Type B pancreatic cell (in vitro differentiated cells): ENCODE results near the gene ZBTB42. TPM values are rescaled to one million over a fixed set of nuclear protein-coding genes. Genes with fewer than 3 reads are reported as not detected.

ENCODE experiments used
- DNase-seq: peaks from one replicate; pipeline ENCODE4 v3.0.0; 2021; ENCODE audit warnings: mixed read lengths; ENCODE audit not compliant: unreplicated experiment; ENCODE audit errors: extremely low spot score
- H3K27ac Mint-ChIP-seq: 2 replicates; pipeline ENCODE4 v1.8.0; 2021; ENCODE audit warnings: mild to moderate bottlenecking, mixed read lengths
- H3K27me3 Mint-ChIP-seq: 2 replicates; pipeline ENCODE4 v1.8.0; 2021; ENCODE audit warnings: mixed read lengths
- H3K36me3 Mint-ChIP-seq: 2 replicates; pipeline ENCODE4 v1.8.0; 2021; ENCODE audit warnings: mixed read lengths
- H3K4me1 Mint-ChIP-seq: one replicate; pipeline ENCODE4 v1.8.0; 2021; ENCODE audit warnings: mixed read lengths; ENCODE audit not compliant: unreplicated experiment
- H3K4me3 Mint-ChIP-seq: 2 replicates; pipeline ENCODE4 v1.8.0; 2021; ENCODE audit warnings: mild to moderate bottlenecking, mixed read lengths
- H3K9me3 Mint-ChIP-seq: 2 replicates; pipeline ENCODE4 v1.8.0; 2021; ENCODE audit warnings: mixed read lengths
- CTCF ChIP-seq: fragments of 200-600 bp; sonication (generic); conservative IDR thresholded peaks from 2 replicates; pipeline ENCODE4 v1.5.0; 2021; ENCODE audit warnings: antibody characterized with exemption, mild to moderate bottlenecking
- total RNA-seq: library from RNA; stranded (reverse); gene quantifications from 2 replicates; pipeline ENCODE4 v1.2.1, GENCODE V29; 2021; ENCODE audit warnings: low replicate concordance

Gene ZBTB42
- total RNA-seq, 1 donor from 2014 or later: 6.6 TPM

GRCh38 chr14:104845834-104846441 lies 45.0 kb downstream of the ZBTB42 start:
- Mint-ChIP-seq H3K27me3 (peaks cover 70% of the 10 kb centered on the region), H3K4me1 (peaks cover 6% of the 10 kb centered on the region), H3K36me3 (no peaks in the 10 kb centered on the region), H3K4me3 (no peak overlapping the region), H3K9me3 (no peaks in the 10 kb centered on the region), H3K27ac (no peak overlapping the region)
- no peak for TF ChIP-seq CTCF
- DNase-seq: no peak

GRCh38 chr14:104852280-104852663 lies 51.4 kb downstream of the ZBTB42 start:
- Mint-ChIP-seq H3K4me3 (no peak overlapping the region), H3K27ac (no peak overlapping the region)

More at GRCh38 chr14:104852280-104852663, 51.4 kb downstream of the ZBTB42 start:
- DNase-seq: no peak
- no peaks in the 10 kb centered on the region for H3K36me3 Mint-ChIP-seq
- no peaks in the 10 kb centered on the region for H3K9me3 Mint-ChIP-seq
- peaks cover 27% of the 10 kb centered on the region for H3K27me3 Mint-ChIP-seq
- no peak for TF ChIP-seq CTCF
- no peaks in the 10 kb centered on the region for H3K4me1 Mint-ChIP-seq

Other genes starting within 250 kb of the ZBTB42 start
- gene C14orf180, start 221.3 kb upstream of the ZBTB42 start, total RNA-seq: not detected in 2 replicates
- gene TMEM179, start 196.3 kb upstream of the ZBTB42 start, total RNA-seq: 5.6 and 9.0 TPM in 2 replicates
- gene INF2, start 111.5 kb upstream of the ZBTB42 start, total RNA-seq: 45.6 and 78.9 TPM in 2 replicates
- gene ADSS1, start 76.9 kb upstream of the ZBTB42 start, total RNA-seq: 3.2 and 6.9 TPM in 2 replicates
- gene SIVA1, start 48.0 kb upstream of the ZBTB42 start, total RNA-seq: 65.7 and 90.1 TPM in 2 replicates
- gene AKT1, start 5.4 kb upstream of the ZBTB42 start, total RNA-seq: 102 and 123 TPM in 2 replicates
- 26.5 and 51.5 TPM in 2 replicates for gene CEP170B, start 64.2 kb downstream of the ZBTB42 start, total RNA-seq
- 0.17 TPM in 2 replicates for gene PLD4, start 123.8 kb downstream of the ZBTB42 start, total RNA-seq
- gene AHNAK2, start 177.3 kb downstream of the ZBTB42 start, total RNA-seq: 1.1 and 2.0 TPM in 2 replicates
- gene CLBA1, start 184.7 kb downstream of the ZBTB42 start, total RNA-seq: 16.2 and 18.8 TPM in 2 replicates
- 21.2 and 29.7 TPM in 2 replicates for gene CDCA4, start 220.0 kb downstream of the ZBTB42 start, total RNA-seq